ENCODE results near the gene BANP. TPM values are rescaled to one million over a fixed set of nuclear protein-coding genes. Genes with fewer than 3 reads are reported as not detected.
"Not testable (repeated sequence)": the region's sequence is repeated elsewhere in the genome, so short reads cannot be mapped to it uniquely, and the experiment has no call there.

The BANP gene
- polyA plus RNA-seq, 4 donors, result 22.8 to 34.0 (median 26.1) TPM

- not testable (repeated sequence) for DNase-seq (ENCODE audit: low read depth in 4 of 4, low spot score in 3 of 4)
These were observed 90.3 kb downstream of the BANP start for GRCh38 chr16:88041506-88041905.

GRCh38 chr16:88041986-88042562 is 90.8 kb downstream of the BANP start:
- not testable (repeated sequence) for DNase-seq (ENCODE audit: low read depth in 4 of 4, low spot score in 3 of 4)

GRCh38 chr16:88043208-88043910 is 92.1 kb downstream of the BANP start:
- not testable (repeated sequence) for DNase-seq (ENCODE audit: low read depth in 4 of 4, low spot score in 3 of 4)

- not testable (repeated sequence) for DNase-seq (ENCODE audit: low read depth in 4 of 4, low spot score in 3 of 4)
These were observed 92.9 kb downstream of the BANP start for GRCh38 chr16:88044121-88044581.

- DNase-seq (ENCODE audit: low read depth in 4 of 4, low spot score in 3 of 4), result not testable (repeated sequence)
These were observed 94.1 kb downstream of the BANP start for GRCh38 chr16:88045361-88045760.

- no peak for DNase-seq (ENCODE audit: low read depth in 4 of 4, low spot score in 3 of 4)
These were observed 94.6 kb downstream of the BANP start for GRCh38 chr16:88045820-88046303.

GRCh38 chr16:88047462-88047861 is 96.2 kb downstream of the BANP start:
- DNase-seq (ENCODE audit: low read depth in 4 of 4, low spot score in 3 of 4), result no peak

- DNase-seq (ENCODE audit: low read depth in 4 of 4, low spot score in 3 of 4), result peak in 2 of 4 donors; percentile 31 to 36
These were observed 97.8 kb downstream of the BANP start for GRCh38 chr16:88048985-88049384.

- DNase-seq (ENCODE audit: low read depth in 4 of 4, low spot score in 3 of 4), result no peak
These were observed 98.6 kb downstream of the BANP start for GRCh38 chr16:88049561-88050545.

- no peak for DNase-seq (ENCODE audit: low read depth in 4 of 4, low spot score in 3 of 4)
These were observed 99.9 kb downstream of the BANP start for GRCh38 chr16:88050952-88051660.

GRCh38 chr16:88052661-88053060 is 101.4 kb downstream of the BANP start:
- DNase-seq (ENCODE audit: low read depth in 4 of 4, low spot score in 3 of 4), result no peak

- not testable (repeated sequence) for DNase-seq (ENCODE audit: low read depth in 4 of 4, low spot score in 3 of 4)
These were observed 102.2 kb downstream of the BANP start for GRCh38 chr16:88053479-88053878.

- no peak for DNase-seq (ENCODE audit: low read depth in 4 of 4, low spot score in 3 of 4)
These were observed 104.1 kb downstream of the BANP start for GRCh38 chr16:88055356-88055755.

- DNase-seq (ENCODE audit: low read depth in 4 of 4, low spot score in 3 of 4), result no peak
These were observed 105.0 kb downstream of the BANP start for GRCh38 chr16:88056212-88056611.

GRCh38 chr16:88057656-88058055 is 106.4 kb downstream of the BANP start:
- DNase-seq (ENCODE audit: low read depth in 4 of 4, low spot score in 3 of 4), result no peak

GRCh38 chr16:88058136-88058535 is 106.9 kb downstream of the BANP start:
- DNase-seq (ENCODE audit: low read depth in 4 of 4, low spot score in 3 of 4), result no peak

- no peak for DNase-seq (ENCODE audit: low read depth in 4 of 4, low spot score in 3 of 4)
These were observed 107.6 kb downstream of the BANP start for GRCh38 chr16:88058817-88059216.

GRCh38 chr16:88059701-88060386 is 108.6 kb downstream of the BANP start:
- DNase-seq (ENCODE audit: low read depth in 4 of 4, low spot score in 3 of 4), result no peak

- DNase-seq (ENCODE audit: low read depth in 4 of 4, low spot score in 3 of 4), result no peak
These were observed 109.4 kb downstream of the BANP start for GRCh38 chr16:88060524-88061219.
